ENCODE measurements around the gene DHX38.

Gene DHX38

DNA sequence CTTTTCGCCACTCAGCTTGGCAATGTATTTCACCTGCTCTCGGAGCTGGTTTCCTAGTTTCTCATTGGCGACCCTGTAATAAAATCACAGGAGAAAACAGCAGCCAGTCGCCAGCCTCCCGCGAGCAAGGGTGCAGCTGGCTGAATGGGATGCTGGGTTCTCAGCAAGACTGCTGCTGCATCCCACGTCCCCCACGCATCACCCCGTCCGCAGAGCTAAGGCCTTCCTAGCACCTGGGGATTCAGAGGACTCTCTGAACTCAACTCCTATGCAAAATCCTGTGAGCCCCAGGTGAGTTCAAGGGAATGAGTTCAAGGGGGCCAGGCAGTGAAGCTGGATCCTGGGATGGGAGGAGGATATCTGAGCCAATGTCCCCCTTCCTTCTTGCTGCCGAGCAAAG lies 29.3 kb downstream of the DHX38 start:
- no peak for DNase-seq (ENCODE audit: low read depth)

DNA sequence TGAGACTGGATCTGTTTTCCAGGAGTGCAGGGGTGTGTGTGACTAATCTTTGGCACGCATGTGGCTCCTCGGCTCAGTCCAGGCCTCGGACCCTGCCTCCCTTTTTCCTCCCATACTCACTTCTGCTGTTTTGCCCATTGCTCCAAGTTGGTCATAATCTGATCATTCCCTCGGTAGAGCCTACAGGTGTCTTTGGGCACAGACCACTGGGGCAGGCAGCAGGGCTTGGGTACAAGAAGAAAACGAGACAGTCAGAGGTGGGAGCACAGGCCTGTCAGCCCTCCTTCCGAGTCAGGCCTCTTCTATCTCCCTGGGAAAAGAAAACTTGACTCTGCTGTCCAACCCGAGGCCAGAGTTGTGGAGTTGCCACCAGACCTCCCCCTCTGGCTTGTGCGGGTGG lies 29.8 kb downstream of the DHX38 start:
- no peak for DNase-seq (ENCODE audit: low read depth)

DNA sequence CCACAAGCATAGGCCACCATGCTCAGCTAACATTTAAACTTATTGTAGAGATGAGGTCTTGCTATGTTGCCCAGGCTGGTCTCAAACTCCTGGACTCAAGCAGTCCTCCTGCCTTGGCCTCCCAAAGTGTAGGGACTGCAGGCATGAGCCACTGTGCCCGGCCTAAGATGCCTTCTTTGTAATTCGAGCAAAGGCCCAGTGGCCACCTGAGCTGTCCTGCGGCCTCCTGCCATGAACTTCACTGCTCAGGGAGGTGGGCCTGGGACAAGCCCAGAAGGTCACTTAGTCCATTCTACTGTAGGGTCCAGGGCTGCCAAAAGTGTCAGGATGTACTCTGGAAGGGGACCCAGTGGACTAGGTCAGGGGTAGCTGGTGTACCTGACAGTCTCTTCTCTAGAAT lies 30.5 kb downstream of the DHX38 start:
- no peak for DNase-seq (ENCODE audit: low read depth)

- DNase-seq (ENCODE audit: low read depth) = peak; percentile 22
These were observed 31.4 kb downstream of the DHX38 start for GRCh38 chr16:72124761-72125634.

DNA sequence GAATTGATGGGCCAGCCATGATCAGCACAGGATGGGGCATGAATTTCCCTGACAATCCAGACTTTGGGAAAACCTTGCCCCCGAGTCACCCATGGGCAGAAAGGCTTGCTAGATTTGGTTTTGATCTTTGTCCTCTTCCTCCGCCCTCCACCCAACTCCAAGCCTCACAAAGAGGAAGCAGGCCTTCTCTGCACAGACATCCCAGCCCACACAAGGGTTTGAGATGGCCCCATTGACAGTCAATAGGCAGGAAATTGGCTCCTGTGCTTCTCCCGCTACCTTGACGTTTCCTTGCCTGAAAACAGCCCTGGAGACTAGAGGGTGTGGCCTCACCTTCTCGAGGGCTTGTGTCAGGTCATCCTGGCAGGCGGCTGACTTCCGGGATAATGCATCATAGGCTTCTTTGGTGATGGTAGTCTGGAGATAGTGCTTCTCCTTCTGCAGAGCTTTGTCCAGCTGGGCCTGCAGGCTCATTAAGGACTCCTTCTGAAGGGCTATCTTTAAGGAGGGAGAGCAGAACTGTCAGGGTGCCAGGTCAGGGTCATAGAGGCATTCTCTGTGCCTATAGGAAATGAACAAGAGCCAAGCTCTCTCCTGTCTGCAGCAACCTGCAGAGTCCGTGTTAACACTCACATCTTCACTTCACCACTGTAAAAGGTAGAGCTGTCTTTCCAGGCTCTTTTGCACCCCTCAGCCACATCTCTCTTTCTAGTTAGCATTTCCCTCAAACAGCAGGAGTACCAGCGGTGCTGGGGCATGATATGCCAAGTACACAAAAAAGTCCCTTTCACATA lies 32.2 kb downstream of the DHX38 start:
- DNase-seq (ENCODE audit: low read depth) = no peak

DNA sequence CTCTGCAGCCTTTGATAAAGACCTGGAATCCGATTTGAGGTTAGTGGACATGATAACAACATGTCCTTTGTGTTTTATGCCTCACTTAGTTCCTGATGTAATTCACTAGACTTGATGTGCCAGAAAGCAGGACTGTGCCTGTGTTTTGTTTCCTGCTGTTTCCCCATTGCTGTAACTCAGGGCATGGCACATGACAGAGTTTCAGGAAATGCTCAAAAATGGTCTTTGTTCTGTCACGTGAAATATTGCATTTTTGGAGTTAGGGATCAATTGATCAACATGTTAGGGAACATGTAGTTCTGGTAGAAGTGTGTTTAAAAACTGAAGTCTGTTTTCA lies 32.8 kb downstream of the DHX38 start:
- DNase-seq (ENCODE audit: low read depth) = no peak

GRCh38 chr16:72128701-72129100 lies 35.1 kb downstream of the DHX38 start:
- DNase-seq (ENCODE audit: low read depth) = no peak

GRCh38 chr16:72129976-72130656 lies 36.5 kb downstream of the DHX38 start:
- no peak for DNase-seq (ENCODE audit: low read depth)

DNA sequence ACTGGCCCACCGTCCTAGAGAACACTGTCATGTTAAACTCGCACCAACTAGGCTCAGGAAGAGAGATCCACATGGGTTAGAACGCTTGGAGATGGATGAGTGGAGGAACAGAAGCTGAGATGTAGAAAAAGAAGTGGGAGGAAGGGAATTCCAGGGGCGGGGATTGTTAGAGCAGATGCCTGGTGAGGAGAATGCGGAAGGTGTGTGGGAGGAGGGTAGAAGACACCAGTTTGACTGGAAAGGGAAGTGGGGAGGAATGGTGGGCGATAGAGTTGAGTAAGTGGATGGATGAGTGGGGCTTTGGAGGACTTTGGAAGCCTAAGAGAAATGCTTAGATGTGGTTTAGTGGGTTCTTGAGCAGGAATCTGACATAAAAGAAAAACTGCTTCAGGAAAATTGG lies 37.4 kb downstream of the DHX38 start:
- no peak for DNase-seq (ENCODE audit: low read depth)

GRCh38 chr16:72132726-72133125 lies 39.1 kb downstream of the DHX38 start:
- no peak for DNase-seq (ENCODE audit: low read depth)

DNA sequence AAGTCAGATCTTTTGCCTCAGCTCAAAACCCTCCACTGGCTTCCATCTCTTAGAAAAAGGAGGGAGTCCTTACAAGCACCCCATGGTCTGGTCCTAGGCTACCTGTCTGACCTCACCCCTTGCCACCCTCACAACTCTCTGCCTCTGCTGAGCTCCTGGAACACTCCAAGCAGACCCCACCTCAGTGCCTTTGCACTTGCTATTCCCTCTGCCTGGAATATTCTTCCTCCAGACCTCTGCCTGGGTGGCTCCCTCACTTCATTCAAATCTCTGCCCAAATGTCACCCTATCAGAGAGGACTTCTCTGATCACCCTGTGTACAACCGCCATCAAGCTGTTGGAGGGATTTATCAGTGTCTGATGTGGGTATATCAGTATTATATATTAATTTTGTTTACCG lies 40.9 kb downstream of the DHX38 start:
- DNase-seq (ENCODE audit: low read depth) = no peak

- DNase-seq (ENCODE audit: low read depth) = no peak
These were observed 43.9 kb downstream of the DHX38 start for GRCh38 chr16:72137380-72138063.

DNA sequence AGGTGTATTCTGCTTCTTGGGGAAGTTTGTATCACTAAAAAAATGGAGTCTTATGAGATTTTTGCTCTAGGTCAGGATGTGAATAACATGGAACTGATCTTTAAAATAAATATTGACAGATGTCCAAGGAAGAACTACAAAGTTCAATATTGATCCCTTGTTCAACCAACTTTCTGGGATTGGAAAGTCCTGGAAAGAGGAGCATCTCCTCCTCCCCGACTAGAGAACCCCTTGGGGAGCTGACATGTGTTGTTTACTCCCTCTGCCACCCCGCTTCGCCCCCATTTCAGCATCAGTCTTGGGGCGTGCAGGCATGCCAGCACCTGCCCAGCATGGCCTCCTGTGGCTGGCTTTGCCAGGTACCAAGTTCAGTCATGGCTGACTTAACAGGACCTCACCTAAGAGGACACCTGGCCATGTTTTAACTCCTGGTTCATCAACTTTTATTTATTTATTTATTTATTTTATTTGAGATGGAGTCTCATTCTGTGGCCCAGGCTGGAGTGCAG lies 44.5 kb downstream of the DHX38 start:
- no peak for DNase-seq (ENCODE audit: low read depth)

- no peak for DNase-seq (ENCODE audit: low read depth)
These were observed 46.3 kb downstream of the DHX38 start for GRCh38 chr16:72139908-72140307.

- no peak for DNase-seq (ENCODE audit: low read depth)
These were observed 48.8 kb downstream of the DHX38 start for GRCh38 chr16:72142476-72142875.

GRCh38 chr16:72149676-72150464 lies 56.2 kb downstream of the DHX38 start:
- DNase-seq (ENCODE audit: low read depth) = no peak

- DNase-seq (ENCODE audit: low read depth) = no peak
These were observed 65.7 kb downstream of the DHX38 start for GRCh38 chr16:72159386-72159785.

GRCh38 chr16:72159801-72160200 lies 66.2 kb downstream of the DHX38 start:
- no peak for DNase-seq (ENCODE audit: low read depth)

GRCh38 chr16:72162105-72162692 lies 68.6 kb downstream of the DHX38 start:
- DNase-seq (ENCODE audit: low read depth) = no peak
